ENCODE results near the gene PLXNA2. TPM values are rescaled to one million over a fixed set of nuclear protein-coding genes. Genes with fewer than 3 reads are reported as not detected.

PLXNA2 gene
- total RNA-seq, 2 donors from 2014 or later: 44.5 to 51.6 TPM

DNA sequence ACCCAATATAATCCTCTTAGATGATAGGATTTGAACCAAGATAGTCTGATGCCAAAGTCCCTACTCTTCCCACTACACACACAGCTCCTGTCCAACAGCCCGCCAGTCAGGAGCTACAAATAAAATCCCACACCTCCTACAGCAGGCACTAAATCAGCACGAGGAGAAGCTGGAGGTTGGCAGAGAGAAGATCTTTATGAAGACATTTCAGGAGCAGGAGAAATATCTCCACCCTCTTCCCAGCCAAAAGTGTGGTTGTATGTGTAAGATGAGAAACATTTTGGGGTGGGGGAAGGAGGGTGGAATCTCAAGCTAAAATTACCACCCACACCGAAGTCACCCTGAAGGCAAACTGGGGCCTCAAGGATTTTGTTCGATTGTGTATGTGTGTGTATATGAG lies 54.5 kb downstream of the PLXNA2 start:
- no peak for ATAC-seq
- Histone ChIP-seq H3K36me3 (replicated peaks in 1 of 2; ENCODE audit: insufficient read depth in 1 of 2, low read depth in 2 of 2) (no peaks in the 10 kb centered on the region), H3K4me1 (peaks cover 4% of the 10 kb centered on the region), H3K9me3 (no peaks in the 10 kb centered on the region), H3K27me3 (no peaks in the 10 kb centered on the region), H3K27ac (no peak overlapping the region), H3K4me3 (no peak overlapping the region)
- no peak for DNase-seq
- 78 to 82% methylated on average over 4 of the region's 4 CpGs for WGBS, 2 donors
- intact Hi-C loops (cut with DNase I): no loop called here
- TF ChIP-seq POLR2A (IDR thresholded peaks at IDR 0.05): no peak
- TF ChIP-seq, protein P1, sequence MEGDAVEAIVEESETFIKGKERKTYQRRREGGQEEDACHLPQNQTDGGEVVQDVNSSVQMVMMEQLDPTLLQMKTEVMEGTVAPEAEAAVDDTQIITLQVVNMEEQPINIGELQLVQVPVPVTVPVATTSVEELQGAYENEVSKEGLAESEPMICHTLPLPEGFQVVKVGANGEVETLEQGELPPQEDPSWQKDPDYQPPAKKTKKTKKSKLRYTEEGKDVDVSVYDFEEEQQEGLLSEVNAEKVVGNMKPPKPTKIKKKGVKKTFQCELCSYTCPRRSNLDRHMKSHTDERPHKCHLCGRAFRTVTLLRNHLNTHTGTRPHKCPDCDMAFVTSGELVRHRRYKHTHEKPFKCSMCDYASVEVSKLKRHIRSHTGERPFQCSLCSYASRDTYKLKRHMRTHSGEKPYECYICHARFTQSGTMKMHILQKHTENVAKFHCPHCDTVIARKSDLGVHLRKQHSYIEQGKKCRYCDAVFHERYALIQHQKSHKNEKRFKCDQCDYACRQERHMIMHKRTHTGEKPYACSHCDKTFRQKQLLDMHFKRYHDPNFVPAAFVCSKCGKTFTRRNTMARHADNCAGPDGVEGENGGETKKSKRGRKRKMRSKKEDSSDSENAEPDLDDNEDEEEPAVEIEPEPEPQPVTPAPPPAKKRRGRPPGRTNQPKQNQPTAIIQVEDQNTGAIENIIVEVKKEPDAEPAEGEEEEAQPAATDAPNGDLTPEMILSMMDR (IDR thresholded peaks at IDR 0.05): no peak

DNA sequence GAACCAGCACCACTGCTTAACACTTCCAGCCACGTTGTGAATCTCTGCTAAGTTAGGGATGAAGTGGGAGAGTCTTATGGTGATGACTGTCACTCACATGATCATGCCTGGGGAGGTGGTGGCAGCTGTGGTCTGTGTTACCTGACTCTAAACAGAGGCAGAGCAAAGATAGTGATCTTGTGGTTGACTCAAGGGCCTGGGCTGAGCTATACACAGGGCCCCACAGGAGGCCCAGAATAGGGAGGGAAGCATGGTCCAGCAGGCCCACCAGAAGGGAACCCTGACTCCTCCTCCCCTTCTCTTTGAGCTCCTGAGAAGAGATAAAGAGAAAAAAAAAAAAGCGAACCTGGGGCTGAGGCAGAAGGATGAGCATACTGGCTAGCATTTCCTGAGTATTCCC lies 55.0 kb downstream of the PLXNA2 start:
- intact Hi-C loops (cut with DNase I): no loop called here
- H3K4me3 ChIP-seq: no peak overlapping the region
- H3K4me1 ChIP-seq: peaks cover 10% of the 10 kb centered on the region

DNA sequence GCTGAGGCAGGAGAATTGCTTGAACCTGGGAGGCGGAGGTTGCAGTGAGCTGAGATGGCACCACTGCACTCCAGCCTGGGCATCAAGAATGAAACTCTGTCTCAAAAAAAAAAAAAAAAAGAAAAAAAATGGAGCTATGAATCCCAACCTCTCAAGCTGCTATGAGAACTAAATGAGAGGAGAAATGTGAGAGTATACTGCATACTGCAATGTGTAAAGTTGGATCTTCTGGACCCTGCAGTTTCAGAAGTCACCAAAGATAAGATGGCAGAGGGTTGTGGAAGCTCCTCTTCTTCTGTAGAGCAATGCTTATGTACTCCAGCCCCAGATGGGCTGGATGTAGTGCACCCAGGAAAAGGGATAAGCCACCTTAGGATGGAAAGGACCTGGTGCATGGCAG lies 55.6 kb downstream of the PLXNA2 start:
- no peaks in the 10 kb centered on the region for H3K9me3 ChIP-seq
- H3K27ac ChIP-seq: no peak overlapping the region
- H3K36me3 ChIP-seq (replicated peaks in 1 of 2; ENCODE audit: insufficient read depth in 1 of 2, low read depth in 2 of 2): no peaks in the 10 kb centered on the region
- intact Hi-C loops (cut with DNase I): no loop called here
- H3K27me3 ChIP-seq: no peaks in the 10 kb centered on the region
- H3K4me3 ChIP-seq: no peak overlapping the region
- TF ChIP-seq, protein P1 (IDR thresholded peaks at IDR 0.05): no peak
- TF ChIP-seq POLR2A (IDR thresholded peaks at IDR 0.05): no peak
- H3K4me1 ChIP-seq: peaks cover 10% of the 10 kb centered on the region
- DNase-seq: no peak
- no peak for ATAC-seq
- WGBS, 2 donors: 100% methylated on average over 1 of the region's 1 CpG

More for the DNA sequence above, 55.0 kb downstream of the PLXNA2 start:
- Histone ChIP-seq H3K36me3 (replicated peaks in 1 of 2; ENCODE audit: insufficient read depth in 1 of 2, low read depth in 2 of 2) (no peaks in the 10 kb centered on the region), H3K27ac (no peak overlapping the region), H3K9me3 (no peaks in the 10 kb centered on the region), H3K27me3 (no peaks in the 10 kb centered on the region)
- no peak for DNase-seq
- no peak for TF ChIP-seq POLR2A (IDR thresholded peaks at IDR 0.05)
- TF ChIP-seq, protein P1 (IDR thresholded peaks at IDR 0.05): no peak
- WGBS, 2 donors: 62 to 63% methylated on average over 2 of the region's 2 CpGs
- ATAC-seq: no peak

DNA sequence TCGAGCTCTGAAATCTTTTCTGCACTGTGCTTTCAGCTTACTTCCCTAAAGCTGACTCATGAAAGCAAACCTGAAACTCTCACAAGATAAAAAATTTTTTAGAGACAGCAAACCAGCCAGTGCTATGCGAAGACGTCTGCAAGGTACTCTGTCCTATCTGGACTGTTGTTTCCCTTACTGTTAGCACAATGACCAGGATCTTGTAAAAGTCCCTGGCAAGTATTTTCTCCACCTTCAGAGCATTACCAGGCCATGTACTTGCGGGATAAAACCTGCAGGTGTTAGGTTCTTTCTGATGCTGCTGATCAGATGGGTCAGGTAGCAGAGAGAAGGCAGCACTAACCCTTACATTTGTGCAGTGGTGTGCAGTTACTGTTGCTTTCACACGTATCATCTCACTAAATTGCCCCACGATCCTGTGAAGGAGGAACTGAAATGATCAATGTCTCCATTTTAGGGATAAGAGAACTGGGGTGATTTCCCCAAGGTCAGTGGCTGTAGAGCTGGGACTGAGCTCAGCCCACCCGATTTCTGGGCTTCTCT lies 56.6 kb downstream of the PLXNA2 start:
- Histone ChIP-seq H3K27ac (no peak overlapping the region), H3K4me3 (no peak overlapping the region), H3K9me3 (no peaks in the 10 kb centered on the region), H3K27me3 (no peaks in the 10 kb centered on the region), H3K4me1 (peaks cover 10% of the 10 kb centered on the region), H3K36me3 (replicated peaks in 1 of 2; ENCODE audit: insufficient read depth in 1 of 2, low read depth in 2 of 2) (no peaks in the 10 kb centered on the region)
- WGBS, 2 donors: 66 to 76% methylated on average over 7 of the region's 7 CpGs
- no peak for DNase-seq
- no peak for ATAC-seq
- no peak for TF ChIP-seq POLR2A (IDR thresholded peaks at IDR 0.05)
- TF ChIP-seq, protein P1 (IDR thresholded peaks at IDR 0.05): no peak
- intact Hi-C loops (cut with DNase I): no loop called here

DNA sequence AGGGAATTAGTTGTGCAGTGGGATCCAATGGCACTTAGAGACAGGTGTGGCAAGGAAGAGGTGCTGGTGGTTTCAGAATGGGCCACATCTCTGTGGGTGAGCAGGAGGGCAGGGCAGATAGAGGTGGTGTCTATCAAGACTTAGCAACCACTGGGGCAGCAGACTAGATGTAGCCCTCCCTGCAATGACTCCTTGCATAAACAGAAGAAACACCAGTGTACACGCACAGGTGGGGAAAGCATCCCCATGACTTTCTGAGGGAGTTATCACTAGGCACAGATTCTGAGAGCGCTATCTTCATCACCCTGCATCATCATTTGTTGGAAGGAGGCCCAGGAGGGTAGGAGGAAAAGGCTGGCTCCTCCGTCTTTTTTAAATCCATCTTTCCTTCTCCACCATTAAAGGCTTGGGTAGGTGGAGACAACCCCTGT lies 58.4 kb downstream of the PLXNA2 start:
- H3K27me3 ChIP-seq: no peaks in the 10 kb centered on the region
- no peaks in the 10 kb centered on the region for H3K36me3 ChIP-seq (replicated peaks in 1 of 2; ENCODE audit: insufficient read depth in 1 of 2, low read depth in 2 of 2)
- no peak overlapping the region for H3K27ac ChIP-seq
- DNase-seq: no peak
- intact Hi-C loops (cut with DNase I): no loop called here
- H3K4me1 ChIP-seq: peaks cover 14% of the 10 kb centered on the region
- ATAC-seq: no peak
- TF ChIP-seq, protein P1 (IDR thresholded peaks at IDR 0.05): no peak
- no peak for TF ChIP-seq POLR2A (IDR thresholded peaks at IDR 0.05)
- H3K4me3 ChIP-seq: no peak overlapping the region
- 88 to 97% methylated on average over 3 of the region's 3 CpGs for WGBS, 2 donors
- no peaks in the 10 kb centered on the region for H3K9me3 ChIP-seq

Measured in body of pancreas (tissue), 4 donors.